ENCODE results near the gene TMEM132E.

GRCh38 chr17:34653511-34653910 is 74.1 kb downstream of the TMEM132E start:
- TF ChIP-seq, protein P1, sequence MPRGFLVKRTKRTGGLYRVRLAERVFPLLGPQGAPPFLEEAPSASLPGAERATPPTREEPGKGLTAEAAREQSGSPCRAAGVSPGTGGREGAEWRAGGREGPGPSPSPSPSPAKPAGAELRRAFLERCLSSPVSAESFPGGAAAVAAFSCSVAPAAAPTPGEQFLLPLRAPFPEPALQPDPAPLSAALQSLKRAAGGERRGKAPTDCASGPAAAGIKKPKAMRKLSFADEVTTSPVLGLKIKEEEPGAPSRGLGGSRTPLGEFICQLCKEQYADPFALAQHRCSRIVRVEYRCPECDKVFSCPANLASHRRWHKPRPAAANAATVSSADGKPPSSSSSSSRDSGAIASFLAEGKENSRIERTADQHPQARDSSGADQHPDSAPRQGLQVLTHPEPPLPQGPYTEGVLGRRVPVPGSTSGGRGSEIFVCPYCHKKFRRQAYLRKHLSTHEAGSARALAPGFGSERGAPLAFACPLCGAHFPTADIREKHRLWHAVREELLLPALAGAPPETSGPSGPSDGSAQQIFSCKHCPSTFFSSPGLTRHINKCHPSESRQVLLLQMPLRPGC (tag by site-specific recombination; IDR thresholded peaks at IDR 0.05), result no peak
- TF ChIP-seq ZNF146 (tag by site-specific recombination; IDR thresholded peaks at IDR 0.05) (no peak), ZSCAN16 (tag by site-specific recombination; IDR thresholded peaks at IDR 0.05) (no peak), ZNF23 (tag by site-specific recombination; IDR thresholded peaks at IDR 0.05; ENCODE audit: borderline replicate concordance) (no peak), ZBTB21 (tag by site-specific recombination; IDR thresholded peaks at IDR 0.05) (no peak), ZNF555 (tag by site-specific recombination; conservative IDR thresholded peaks at IDR 0.05) (no peak), ZFP3 (tag by site-specific recombination; IDR thresholded peaks at IDR 0.05; ENCODE audit: low read depth) (no peak), ZNF596 (tag by site-specific recombination; IDR thresholded peaks at IDR 0.05) (no peak), REPIN1 (tag by site-specific recombination; IDR thresholded peaks at IDR 0.05; ENCODE audit: low read depth) (no peak), ZNF830 (tag by site-specific recombination; IDR thresholded peaks at IDR 0.05; ENCODE audit: low read depth) (no peak), ZNF660 (tag by site-specific recombination; IDR thresholded peaks at IDR 0.05) (no peak)
- TF ChIP-seq, protein P2, sequence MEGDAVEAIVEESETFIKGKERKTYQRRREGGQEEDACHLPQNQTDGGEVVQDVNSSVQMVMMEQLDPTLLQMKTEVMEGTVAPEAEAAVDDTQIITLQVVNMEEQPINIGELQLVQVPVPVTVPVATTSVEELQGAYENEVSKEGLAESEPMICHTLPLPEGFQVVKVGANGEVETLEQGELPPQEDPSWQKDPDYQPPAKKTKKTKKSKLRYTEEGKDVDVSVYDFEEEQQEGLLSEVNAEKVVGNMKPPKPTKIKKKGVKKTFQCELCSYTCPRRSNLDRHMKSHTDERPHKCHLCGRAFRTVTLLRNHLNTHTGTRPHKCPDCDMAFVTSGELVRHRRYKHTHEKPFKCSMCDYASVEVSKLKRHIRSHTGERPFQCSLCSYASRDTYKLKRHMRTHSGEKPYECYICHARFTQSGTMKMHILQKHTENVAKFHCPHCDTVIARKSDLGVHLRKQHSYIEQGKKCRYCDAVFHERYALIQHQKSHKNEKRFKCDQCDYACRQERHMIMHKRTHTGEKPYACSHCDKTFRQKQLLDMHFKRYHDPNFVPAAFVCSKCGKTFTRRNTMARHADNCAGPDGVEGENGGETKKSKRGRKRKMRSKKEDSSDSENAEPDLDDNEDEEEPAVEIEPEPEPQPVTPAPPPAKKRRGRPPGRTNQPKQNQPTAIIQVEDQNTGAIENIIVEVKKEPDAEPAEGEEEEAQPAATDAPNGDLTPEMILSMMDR (tag by site-specific recombination; IDR thresholded peaks at IDR 0.05), result no peak
- TF ChIP-seq, protein P3, sequence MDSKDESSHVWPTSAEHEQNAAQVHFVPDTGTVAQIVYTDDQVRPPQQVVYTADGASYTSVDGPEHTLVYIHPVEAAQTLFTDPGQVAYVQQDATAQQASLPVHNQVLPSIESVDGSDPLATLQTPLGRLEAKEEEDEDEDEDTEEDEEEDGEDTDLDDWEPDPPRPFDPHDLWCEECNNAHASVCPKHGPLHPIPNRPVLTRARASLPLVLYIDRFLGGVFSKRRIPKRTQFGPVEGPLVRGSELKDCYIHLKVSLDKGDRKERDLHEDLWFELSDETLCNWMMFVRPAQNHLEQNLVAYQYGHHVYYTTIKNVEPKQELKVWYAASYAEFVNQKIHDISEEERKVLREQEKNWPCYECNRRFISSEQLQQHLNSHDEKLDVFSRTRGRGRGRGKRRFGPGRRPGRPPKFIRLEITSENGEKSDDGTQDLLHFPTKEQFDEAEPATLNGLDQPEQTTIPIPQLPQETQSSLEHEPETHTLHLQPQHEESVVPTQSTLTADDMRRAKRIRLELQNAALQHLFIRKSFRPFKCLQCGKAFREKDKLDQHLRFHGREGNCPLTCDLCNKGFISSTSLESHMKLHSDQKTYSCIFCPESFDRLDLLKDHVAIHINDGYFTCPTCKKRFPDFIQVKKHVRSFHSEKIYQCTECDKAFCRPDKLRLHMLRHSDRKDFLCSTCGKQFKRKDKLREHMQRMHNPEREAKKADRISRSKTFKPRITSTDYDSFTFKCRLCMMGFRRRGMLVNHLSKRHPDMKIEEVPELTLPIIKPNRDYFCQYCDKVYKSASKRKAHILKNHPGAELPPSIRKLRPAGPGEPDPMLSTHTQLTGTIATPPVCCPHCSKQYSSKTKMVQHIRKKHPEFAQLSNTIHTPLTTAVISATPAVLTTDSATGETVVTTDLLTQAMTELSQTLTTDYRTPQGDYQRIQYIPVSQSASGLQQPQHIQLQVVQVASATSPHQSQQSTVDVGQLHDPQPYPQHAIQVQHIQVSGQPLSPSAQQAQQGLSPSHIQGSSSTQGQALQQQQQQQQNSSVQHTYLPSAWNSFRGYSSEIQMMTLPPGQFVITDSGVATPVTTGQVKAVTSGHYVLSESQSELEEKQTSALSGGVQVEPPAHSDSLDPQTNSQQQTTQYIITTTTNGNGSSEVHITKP (tag by site-specific recombination; IDR thresholded peaks at IDR 0.05), result no peak
- TF ChIP-seq, protein P4, sequence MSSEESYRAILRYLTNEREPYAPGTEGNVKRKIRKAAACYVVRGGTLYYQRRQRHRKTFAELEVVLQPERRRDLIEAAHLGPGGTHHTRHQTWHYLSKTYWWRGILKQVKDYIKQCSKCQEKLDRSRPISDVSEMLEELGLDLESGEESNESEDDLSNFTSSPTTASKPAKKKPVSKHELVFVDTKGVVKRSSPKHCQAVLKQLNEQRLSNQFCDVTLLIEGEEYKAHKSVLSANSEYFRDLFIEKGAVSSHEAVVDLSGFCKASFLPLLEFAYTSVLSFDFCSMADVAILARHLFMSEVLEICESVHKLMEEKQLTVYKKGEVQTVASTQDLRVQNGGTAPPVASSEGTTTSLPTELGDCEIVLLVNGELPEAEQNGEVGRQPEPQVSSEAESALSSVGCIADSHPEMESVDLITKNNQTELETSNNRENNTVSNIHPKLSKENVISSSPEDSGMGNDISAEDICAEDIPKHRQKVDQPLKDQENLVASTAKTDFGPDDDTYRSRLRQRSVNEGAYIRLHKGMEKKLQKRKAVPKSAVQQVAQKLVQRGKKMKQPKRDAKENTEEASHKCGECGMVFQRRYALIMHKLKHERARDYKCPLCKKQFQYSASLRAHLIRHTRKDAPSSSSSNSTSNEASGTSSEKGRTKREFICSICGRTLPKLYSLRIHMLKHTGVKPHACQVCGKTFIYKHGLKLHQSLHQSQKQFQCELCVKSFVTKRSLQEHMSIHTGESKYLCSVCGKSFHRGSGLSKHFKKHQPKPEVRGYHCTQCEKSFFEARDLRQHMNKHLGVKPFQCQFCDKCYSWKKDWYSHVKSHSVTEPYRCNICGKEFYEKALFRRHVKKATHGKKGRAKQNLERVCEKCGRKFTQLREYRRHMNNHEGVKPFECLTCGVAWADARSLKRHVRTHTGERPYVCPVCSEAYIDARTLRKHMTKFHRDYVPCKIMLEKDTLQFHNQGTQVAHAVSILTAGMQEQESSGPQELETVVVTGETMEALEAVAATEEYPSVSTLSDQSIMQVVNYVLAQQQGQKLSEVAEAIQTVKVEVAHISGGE (tag by site-specific recombination; conservative IDR thresholded peaks at IDR 0.05; ENCODE audit: low read depth), result no peak

Data from HEK293 (cell line).